Kidney (tissue), 14 donors: ENCODE results near the gene MAU2. TPM values are rescaled to one million over a fixed set of nuclear protein-coding genes. Genes with fewer than 3 reads are reported as not detected.

Experiments used
- DNase-seq, 5 donors: peaks; one replicate each; pipeline ENCODE4 v3.0.0-alpha.2; 2013 to 2020
- FAIRE-seq: peaks from 2 replicates; lab custom pipeline; 2012; peaks lifted over from hg19 to GRCh38; lab: Jason Lieb, UNC
- H3K27ac ChIP-seq, 2 donors: one replicate each; pipeline ENCODE4 v1.7.0; 2013; ENCODE audit warnings: low read depth in 2 of 2, low read length in 2 of 2, inconsistent platforms in 1 of 2
- H3K27me3 ChIP-seq: one replicate; pipeline ENCODE4 v1.7.1; 2013; ENCODE audit warnings: low read length, inconsistent platforms; ENCODE audit not compliant: control insufficient read depth, insufficient read depth
- H3K36me3 ChIP-seq, 3 donors: one replicate each; pipeline versions ENCODE4 v1.7.0 to v1.7.1; 2013; ENCODE audit warnings: low read length in 3 of 3, control low read depth in 1 of 3, inconsistent platforms in 1 of 3; ENCODE audit not compliant: insufficient read depth in 3 of 3, control insufficient read depth in 2 of 3
- H3K4me1 ChIP-seq, 3 donors: one replicate each; pipeline versions ENCODE4 v1.7.0 to v1.7.1; 2013; ENCODE audit warnings: low read length in 3 of 3, inconsistent platforms in 1 of 3, low read depth in 1 of 3; ENCODE audit not compliant: control insufficient read depth in 2 of 3, insufficient read depth in 2 of 3
- H3K4me3 ChIP-seq, 3 donors: one replicate each; pipeline versions ENCODE4 v1.7.0 to v1.8.1; 2013; ENCODE audit warnings: low read length in 3 of 3, control low read depth in 1 of 3, inconsistent platforms in 1 of 3
- H3K9ac ChIP-seq, 3 donors: one replicate each; pipeline versions ENCODE4 v1.7.0 to v1.7.1; 2013; ENCODE audit warnings: low read length in 3 of 3, control low read depth in 1 of 3, inconsistent platforms in 1 of 3
- H3K9me3 ChIP-seq, 3 donors: one replicate each; pipeline versions ENCODE4 v1.7.0 to v1.7.1; 2013; ENCODE audit warnings: low read length in 3 of 3, control low read depth in 1 of 3, inconsistent platforms in 1 of 3; ENCODE audit not compliant: control insufficient read depth in 2 of 3, insufficient read depth in 1 of 3
- intact Hi-C: fragments of 100-400 bp; cut with DNase I; formaldehyde crosslinking; loops from one replicate; pipeline ENCODE4 v1.11.1; 2022
- polyA plus RNA-seq: library from polyadenylated mRNA; stranded (reverse); fragments of 350-450 nt; fragmentation: Illumina TruSeq; extraction: RNeasy Lipid Tissue Mini Kit (QIAGEN cat#74804); gene quantifications from one replicate; pipeline ENCODE4 v1.2.3, GENCODE V29; 2014; ENCODE audit warnings: low read depth, low replicate concordance; ENCODE audit not compliant: insufficient read depth
- total RNA-seq: library from RNA; stranded (reverse); fragmentation: NEBNext Ultra II Directional; extraction: Animal tissue kit (Norgen Biotek cat#: 25700); gene quantifications from one replicate; pipeline ENCODE4 v1.2.1, GENCODE V29; 2021
- TF ChIP-seq, protein P1 (sequence below): IDR thresholded peaks from 3 replicates; pipeline ENCODE4 v1.5.1; 2012; ENCODE audit warnings: mild to moderate bottlenecking, moderate library complexity, borderline replicate concordance; ENCODE audit not compliant: insufficient read depth; ENCODE audit errors: extremely low read depth
- donor health status: control.
- donor health status: control.
- donor health status: control.
- donor health status: control.
- donor health status: control.
- donor health status: DM: yes; HTN: yes; CAD: no.
- donor health status: Normal renal cell carcinoma (clear cell type).

The MAU2 gene
- total and polyA plus RNA-seq, 2 donors from 2014 or later = 12.3 to 69.8 TPM

DNA sequence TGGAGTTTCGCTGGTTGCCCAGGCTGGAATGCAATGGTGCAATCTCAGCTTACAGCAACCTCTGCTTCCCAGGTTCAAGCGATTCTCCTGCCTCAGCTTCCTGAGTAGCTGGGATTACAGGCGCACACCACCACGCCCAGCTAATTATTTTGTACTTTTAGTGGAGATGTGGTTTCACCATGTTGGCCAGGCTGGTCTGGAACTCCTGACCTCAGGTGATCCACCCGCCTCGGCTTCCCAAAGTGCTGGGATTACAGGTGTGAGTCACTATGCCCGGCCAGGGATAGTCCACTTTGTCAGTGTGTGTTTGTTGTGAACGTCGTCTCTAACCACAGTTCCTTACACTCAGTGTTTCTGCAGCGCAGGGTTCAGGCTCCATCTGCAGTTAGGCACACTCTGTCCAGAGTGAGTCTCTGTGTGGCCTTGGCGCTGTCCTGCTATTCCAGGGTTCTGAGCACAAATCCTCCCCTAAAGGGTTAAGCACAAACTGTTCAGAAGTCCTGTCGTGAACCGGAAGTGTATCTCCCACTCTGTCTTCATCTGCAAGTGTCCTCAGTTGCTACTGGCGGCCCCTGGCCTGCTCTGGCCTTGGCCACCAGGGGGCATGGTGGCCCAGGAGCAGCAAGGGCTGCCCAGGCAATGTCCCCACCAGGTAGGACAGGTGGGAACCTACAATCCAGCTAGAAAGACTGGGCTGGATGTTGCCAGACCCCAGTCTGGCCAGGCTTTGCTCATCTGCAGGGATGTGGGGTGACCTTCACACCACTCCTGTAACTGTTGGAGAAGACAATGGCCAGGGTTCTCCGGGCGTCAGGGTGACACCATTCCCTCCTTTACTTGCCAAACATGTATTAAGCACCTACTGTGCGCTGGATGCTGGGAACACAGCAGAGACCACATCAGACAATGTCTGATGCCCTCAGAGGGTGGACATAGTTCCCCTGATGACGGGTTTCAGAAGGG lies 46.1 kb downstream of the MAU2 start:
- Histone ChIP-seq H3K9me3 (no peaks in the 10 kb centered on the region), H3K36me3 (no peaks in the 10 kb centered on the region), H3K27me3 (no peaks in the 10 kb centered on the region), H3K27ac (no peak overlapping the region), H3K9ac (no peak overlapping the region), H3K4me1 (peaks cover 0 to 10% (median 0%) of the 10 kb centered on the region in 3 donors), H3K4me3 (peak overlapping the region in 1 of 3 donors; percentile 51)
- TF ChIP-seq, protein P1, sequence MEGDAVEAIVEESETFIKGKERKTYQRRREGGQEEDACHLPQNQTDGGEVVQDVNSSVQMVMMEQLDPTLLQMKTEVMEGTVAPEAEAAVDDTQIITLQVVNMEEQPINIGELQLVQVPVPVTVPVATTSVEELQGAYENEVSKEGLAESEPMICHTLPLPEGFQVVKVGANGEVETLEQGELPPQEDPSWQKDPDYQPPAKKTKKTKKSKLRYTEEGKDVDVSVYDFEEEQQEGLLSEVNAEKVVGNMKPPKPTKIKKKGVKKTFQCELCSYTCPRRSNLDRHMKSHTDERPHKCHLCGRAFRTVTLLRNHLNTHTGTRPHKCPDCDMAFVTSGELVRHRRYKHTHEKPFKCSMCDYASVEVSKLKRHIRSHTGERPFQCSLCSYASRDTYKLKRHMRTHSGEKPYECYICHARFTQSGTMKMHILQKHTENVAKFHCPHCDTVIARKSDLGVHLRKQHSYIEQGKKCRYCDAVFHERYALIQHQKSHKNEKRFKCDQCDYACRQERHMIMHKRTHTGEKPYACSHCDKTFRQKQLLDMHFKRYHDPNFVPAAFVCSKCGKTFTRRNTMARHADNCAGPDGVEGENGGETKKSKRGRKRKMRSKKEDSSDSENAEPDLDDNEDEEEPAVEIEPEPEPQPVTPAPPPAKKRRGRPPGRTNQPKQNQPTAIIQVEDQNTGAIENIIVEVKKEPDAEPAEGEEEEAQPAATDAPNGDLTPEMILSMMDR = peak; percentile 95
- intact Hi-C loops = loop anchor here (10.0 kb wide), 1 partner anchor 128 kb away; no protein-coding TSS in a partner anchor
- DNase-seq (peak; percentile 79 to 88 (median 88)), FAIRE-seq (no peak)

- DNase-seq = peak in 1 of 5 donors; percentile 18
- H3K9me3 ChIP-seq = no peaks in the 10 kb centered on the region
- TF ChIP-seq, protein P1 = no peak
- no peaks in the 10 kb centered on the region for H3K27me3 ChIP-seq
- no peak overlapping the region for H3K4me3 ChIP-seq
- H3K9ac ChIP-seq = no peak overlapping the region
- H3K36me3 ChIP-seq = no peaks in the 10 kb centered on the region
- H3K4me1 ChIP-seq = peaks cover 0 to 10% (median 0%) of the 10 kb centered on the region in 3 donors
- FAIRE-seq = no peak
- H3K27ac ChIP-seq = no peak overlapping the region
- intact Hi-C loops = loop anchor here (10.0 kb wide), 1 partner anchor 127 kb away; no protein-coding TSS in a partner anchor
Observed at GRCh38 chr19:19368087-19368486, 47.5 kb downstream of the MAU2 start.

- no peak overlapping the region for H3K27ac ChIP-seq
- H3K4me1 ChIP-seq = peaks cover 0 to 8% (median 0%) of the 10 kb centered on the region in 3 donors
- FAIRE-seq = no peak
Observed at GRCh38 chr19:19371059-19371458, 50.4 kb downstream of the MAU2 start.

More at GRCh38 chr19:19371059-19371458, 50.4 kb downstream of the MAU2 start:
- H3K4me3 ChIP-seq = no peak overlapping the region
- intact Hi-C loops = no loop called here
- no peak overlapping the region for H3K9ac ChIP-seq
- H3K9me3 ChIP-seq = no peaks in the 10 kb centered on the region
- no peaks in the 10 kb centered on the region for H3K27me3 ChIP-seq
- no peak for DNase-seq
- H3K36me3 ChIP-seq = no peaks in the 10 kb centered on the region
- TF ChIP-seq, protein P1 = no peak
